Measurements from ENCODE around the gene RIPK3. TPM values are rescaled to one million over a fixed set of nuclear protein-coding genes. Genes with fewer than 3 reads are reported as not detected.

The RIPK3 gene
- total RNA-seq, 2 donors from 2014 or later, result 1.9 to 7.6 TPM

- peaks cover 14% of the 10 kb centered on the region for H3K4me1 ChIP-seq (replicated peaks)
- intact Hi-C loops (cut with DNase I), result loop anchor here (1.0 kb wide), 1 partner anchor 28 kb away; the partner anchor contains the start of gene RABGGTA
- peak within 1 kb of the TSS; percentile 76 to 82 for H3K27ac ChIP-seq
- peak within 1 kb of the TSS; percentile 66 to 69 for H3K4me3 ChIP-seq
- peaks cover 15 to 18% of the 10 kb centered on the region in 2 donors for H3K36me3 ChIP-seq
- H3K9me3 ChIP-seq, result no peaks in the 10 kb centered on the region
- TF ChIP-seq CTCF (IDR thresholded peaks at IDR 0.05), result peak in 1 of 4 experiments; percentile 30
- peak; percentile 96 for TF ChIP-seq POLR2AphosphoS5 (IDR thresholded peaks at IDR 0.05)
- TF ChIP-seq POLR2A (IDR thresholded peaks at IDR 0.05), result peak; percentile 86
- H3K27me3 ChIP-seq (replicated peaks; ENCODE audit: insufficient read depth), result no peaks in the 10 kb centered on the region
- peak; percentile 92 for DNase-seq (ENCODE audit: low spot score)
- under 1% methylated on average over 43 of the region's 75 CpGs for WGBS
Observed at GRCh38 chr14:24299255-24300191, 40.3 kb downstream of the RIPK3 start, which contains the start of the genes DHRS1 and NOP9. Gene DHRS1, minus strand, starts transcription at chr14:24299780. Its CDS starts 674 bp downstream, at chr14:24299106. Gene NOP9, plus strand, starts transcription at chr14:24299850. Its CDS starts 105 bp downstream, at chr14:24299955.

GRCh38 chr14:24298892-24299254 is 40.9 kb downstream of the RIPK3 start:
- Histone ChIP-seq H3K27me3 (replicated peaks; ENCODE audit: insufficient read depth) (no peaks in the 10 kb centered on the region), H3K4me3 (peak overlapping the region; percentile 66 to 69), H3K9me3 (no peaks in the 10 kb centered on the region), H3K36me3 (peaks cover 9 to 12% of the 10 kb centered on the region in 2 donors), H3K4me1 (replicated peaks) (peaks cover 14% of the 10 kb centered on the region), H3K27ac (peak overlapping the region; percentile 76 to 82)
- DNase-seq (ENCODE audit: low spot score), result no peak
- 58% methylated on average over 7 of the region's 7 CpGs for WGBS
- intact Hi-C loops (cut with DNase I), result loop anchor here (1.0 kb wide), 1 partner anchor 28 kb away; the partner anchor contains the start of gene RABGGTA
- no peak for TF ChIP-seq CTCF (IDR thresholded peaks at IDR 0.05)
- no peak for TF ChIP-seq POLR2AphosphoS5 (IDR thresholded peaks at IDR 0.05)
- TF ChIP-seq POLR2A (IDR thresholded peaks at IDR 0.05), result no peak

- Histone ChIP-seq H3K9me3 (no peaks in the 10 kb centered on the region), H3K4me1 (replicated peaks) (peaks cover 14% of the 10 kb centered on the region), H3K27me3 (replicated peaks; ENCODE audit: insufficient read depth) (no peaks in the 10 kb centered on the region), H3K36me3 (peaks cover 3% of the 10 kb centered on the region in 2 donors), H3K27ac (no peak overlapping the region), H3K4me3 (no peak overlapping the region)
- DNase-seq (ENCODE audit: low spot score), result no peak
- intact Hi-C loops (cut with DNase I), result loop anchor here (2.0 kb wide), 1 partner anchor 55 kb away; the partner anchor contains the start of gene TINF2
- WGBS, result 46% methylated on average over 5 of the region's 5 CpGs
- TF ChIP-seq POLR2A (IDR thresholded peaks at IDR 0.05) (no peak), CTCF (IDR thresholded peaks at IDR 0.05) (peak in 3 of 4 experiments; percentile 16 to 60 (median 31)), POLR2AphosphoS5 (IDR thresholded peaks at IDR 0.05) (peak; percentile 28)
Observed at GRCh38 chr14:24297190-24297964, 42.4 kb downstream of the RIPK3 start.

- H3K4me1 ChIP-seq (replicated peaks), result peaks cover 14% of the 10 kb centered on the region
- no peak overlapping the region for H3K4me3 ChIP-seq
- H3K9me3 ChIP-seq, result no peaks in the 10 kb centered on the region
- no peaks in the 10 kb centered on the region for H3K36me3 ChIP-seq
- intact Hi-C loops (cut with DNase I), result loop anchor here (2.0 kb wide), 1 partner anchor 54 kb away; the partner anchor contains the start of gene TINF2
- no peak overlapping the region for H3K27ac ChIP-seq
- peak; percentile 51 for DNase-seq (ENCODE audit: low spot score)
- 60% methylated on average over 12 of the region's 12 CpGs for WGBS
- no peak for TF ChIP-seq POLR2A (IDR thresholded peaks at IDR 0.05)
- TF ChIP-seq CTCF (IDR thresholded peaks at IDR 0.05), result peak; percentile 25 to 80 (median 61)
- peak; percentile 41 for TF ChIP-seq POLR2AphosphoS5 (IDR thresholded peaks at IDR 0.05)
- no peaks in the 10 kb centered on the region for H3K27me3 ChIP-seq (replicated peaks; ENCODE audit: insufficient read depth)
Observed at GRCh38 chr14:24296341-24297157, 43.2 kb downstream of the RIPK3 start.

Data from prostate gland (tissue), 2 donors.